Measurements from ENCODE around the gene XYLT1. TPM values are rescaled to one million over a fixed set of nuclear protein-coding genes. Genes with fewer than 3 reads are reported as not detected.
A peak's percentile ranks its signal among the peaks of the same experiment; 100 is the strongest.

Gene XYLT1
- total RNA-seq, 4 donors from 2014 or later, result 5.6 to 14.9 (median 10.8) TPM

GRCh38 chr16:17362183-17362582 is 108.6 kb downstream of the XYLT1 start:
- Histone ChIP-seq H3K27me3 (no peaks in the 10 kb centered on the region), H3K9me3 (no peaks in the 10 kb centered on the region), H3K27ac (peak overlapping the region in 1 of 3 donors; percentile 41), H3K36me3 (no peaks in the 10 kb centered on the region), H3K4me1 (peaks cover 56 to 74% of the 10 kb centered on the region in 2 donors), H3K4me3 (replicated peaks in 1 of 3) (no peak overlapping the region)
- no peak for TF ChIP-seq CTCF (IDR thresholded peaks at IDR 0.05)
- TF ChIP-seq POLR2A (IDR thresholded peaks at IDR 0.05), result no peak
- no peak for DNase-seq
- 69 to 75% methylated on average over 5 of the region's 5 CpGs for WGBS, 2 donors
- intact Hi-C loops (cut with DNase I), result no loop called here

- no peaks in the 10 kb centered on the region for H3K9me3 ChIP-seq
Measured at GRCh38 chr16:17360693-17361122, 110.1 kb downstream of the XYLT1 start.

GRCh38 chr16:17359788-17360390 is 110.9 kb downstream of the XYLT1 start:
- WGBS, 2 donors, result 38 to 57% methylated on average over 5 of the region's 5 CpGs
- Histone ChIP-seq H3K9me3 (no peaks in the 10 kb centered on the region), H3K27me3 (no peaks in the 10 kb centered on the region), H3K4me3 (replicated peaks in 1 of 3) (no peak overlapping the region), H3K36me3 (no peaks in the 10 kb centered on the region), H3K4me1 (peaks cover 40 to 54% of the 10 kb centered on the region in 2 donors), H3K27ac (peak overlapping the region; percentile 7 to 36 (median 33))
- intact Hi-C loops (cut with DNase I), result no loop called here
- TF ChIP-seq POLR2A (IDR thresholded peaks at IDR 0.05) (no peak), CTCF (IDR thresholded peaks at IDR 0.05) (no peak)
- DNase-seq, result no peak

More at GRCh38 chr16:17360693-17361122, 110.1 kb downstream of the XYLT1 start:
- Histone ChIP-seq H3K4me1 (peaks cover 47 to 62% of the 10 kb centered on the region in 2 donors), H3K36me3 (no peaks in the 10 kb centered on the region), H3K27me3 (no peaks in the 10 kb centered on the region), H3K4me3 (replicated peaks in 1 of 3) (no peak overlapping the region), H3K27ac (no peak overlapping the region)
- intact Hi-C loops (cut with DNase I), result no loop called here
- 92 to 93% methylated on average over 7 of the region's 7 CpGs for WGBS, 2 donors
- TF ChIP-seq CTCF (IDR thresholded peaks at IDR 0.05) (no peak), POLR2A (IDR thresholded peaks at IDR 0.05) (no peak)
- DNase-seq, result no peak

- intact Hi-C loops (cut with DNase I), result no loop called here
- Histone ChIP-seq H3K27ac (peak overlapping the region in 2 of 3 donors; percentile 7 to 36), H3K9me3 (no peaks in the 10 kb centered on the region), H3K36me3 (no peaks in the 10 kb centered on the region), H3K27me3 (no peaks in the 10 kb centered on the region), H3K4me3 (replicated peaks in 1 of 3) (no peak overlapping the region), H3K4me1 (peaks cover 35 to 44% of the 10 kb centered on the region in 2 donors)
- TF ChIP-seq POLR2A (IDR thresholded peaks at IDR 0.05) (no peak), CTCF (IDR thresholded peaks at IDR 0.05) (no peak)
- WGBS, 2 donors, result 32 to 42% methylated on average over 3 of the region's 3 CpGs
- DNase-seq, result no peak
Measured at GRCh38 chr16:17358846-17359245, 111.9 kb downstream of the XYLT1 start.

GRCh38 chr16:17358355-17358754 is 112.4 kb downstream of the XYLT1 start:
- H3K4me1 ChIP-seq, result peaks cover 30 to 40% of the 10 kb centered on the region in 2 donors
- no peaks in the 10 kb centered on the region for H3K27me3 ChIP-seq
- 76 to 85% methylated on average over 8 of the region's 8 CpGs for WGBS, 2 donors
- H3K9me3 ChIP-seq, result no peaks in the 10 kb centered on the region
- intact Hi-C loops (cut with DNase I), result no loop called here
- no peak overlapping the region for H3K4me3 ChIP-seq (replicated peaks in 1 of 3)
- TF ChIP-seq POLR2A (IDR thresholded peaks at IDR 0.05), result no peak
- TF ChIP-seq CTCF (IDR thresholded peaks at IDR 0.05), result no peak
- H3K27ac ChIP-seq, result peak overlapping the region in 1 of 3 donors; percentile 7
- no peaks in the 10 kb centered on the region for H3K36me3 ChIP-seq
- no peak for DNase-seq

All from thyroid gland (tissue), 4 donors.